Neural cell (in vitro differentiated cells): ENCODE data around the gene PML. TPM values are rescaled to one million over a fixed set of nuclear protein-coding genes. Genes with fewer than 3 reads are reported as not detected.

Experiments used
- H2AFZ ChIP-seq: fragments of 200-600, 300-800 bp; sonication (generic), shearing (Covaris generic); 2 replicates; pipeline ENCODE4 v1.6.0; 2014; ENCODE audit warnings: low read depth, mild to moderate bottlenecking, antibody characterized with exemption, low read length, moderate library complexity
- H3F3A ChIP-seq: fragments of 200-600 bp; shearing (Covaris generic); 2 replicates; pipeline ENCODE4 v1.6.1; 2016; ENCODE audit warnings: mild to moderate bottlenecking, moderate library complexity, mixed read lengths, antibody characterized with exemption, low read length; ENCODE audit not compliant: insufficient read depth, poor library complexity, severe bottlenecking
- H3K27ac ChIP-seq: fragments of 200-600, 300-800 bp; sonication (generic), shearing (Covaris generic); 2 replicates; pipeline ENCODE4 v1.5.1; 2014; ENCODE audit warnings: mild to moderate bottlenecking, low read length, moderate library complexity
- H3K27me3 ChIP-seq: fragments of 300-800, 200-600 bp; sonication (generic), shearing (Covaris generic); 2 replicates; pipeline ENCODE4 v1.6.0; 2014; ENCODE audit warnings: mild to moderate bottlenecking, low read depth, low read length, moderate library complexity; ENCODE audit not compliant: insufficient read depth
- H3K36me3 ChIP-seq: fragments of 300-800, 200-600 bp; sonication (generic), shearing (Covaris generic); 2 replicates; pipeline ENCODE4 v1.5.1; 2014; ENCODE audit warnings: mild to moderate bottlenecking, antibody characterized with exemption, low read length, moderate library complexity; ENCODE audit not compliant: insufficient read depth
- H3K4me2 ChIP-seq: fragments of 300-800, 200-600 bp; sonication (generic), shearing (Covaris generic); 2 replicates; pipeline ENCODE4 v1.6.0; 2014; ENCODE audit warnings: mild to moderate bottlenecking, low read length
- H3K4me3 ChIP-seq: fragments of 300-800, 200-600 bp; sonication (generic), shearing (Covaris generic); 2 replicates; pipeline ENCODE4 v1.5.1; 2014; ENCODE audit warnings: mild to moderate bottlenecking, low read length, moderate library complexity
- H3K79me2 ChIP-seq: fragments of 200-600 bp; shearing (Covaris generic); replicated peaks from 2 replicates; pipeline ENCODE4 v1.6.0; 2014; ENCODE audit warnings: mild to moderate bottlenecking, low read length, moderate library complexity; ENCODE audit not compliant: insufficient read depth
- H3K9ac ChIP-seq: fragments of 300-800, 200-600 bp; sonication (generic), shearing (Covaris generic); 2 replicates; pipeline ENCODE4 v1.6.1; 2016; ENCODE audit warnings: mild to moderate bottlenecking, low read length, mixed read lengths
- H3K9me2 ChIP-seq: fragments of 200-600 bp; shearing (Covaris generic); 2 replicates; pipeline ENCODE4 v1.6.1; 2016; ENCODE audit warnings: mild to moderate bottlenecking, low read length, mixed read lengths; ENCODE audit not compliant: insufficient read depth
- H3K9me3 ChIP-seq: fragments of 200-600, 300-800 bp; sonication (generic), shearing (Covaris generic); 2 replicates; pipeline ENCODE4 v1.6.1; 2016; ENCODE audit warnings: mild to moderate bottlenecking, mixed run types, low read length, moderate library complexity, mixed read lengths
- H4K20me1 ChIP-seq: fragments of 200-600 bp; shearing (Covaris generic); 2 replicates; pipeline ENCODE4 v1.6.1; 2016; ENCODE audit warnings: mild to moderate bottlenecking, mixed run types; ENCODE audit not compliant: insufficient read depth
- EP300 ChIP-seq: fragments of 450-650 bp; conservative IDR thresholded peaks from 2 replicates; pipeline ENCODE4 v1.6.1; 2014; ENCODE audit warnings: antibody characterized with exemption, mild to moderate bottlenecking, moderate library complexity; ENCODE audit not compliant: poor library complexity, severe bottlenecking
- EZH2 ChIP-seq: fragments of 200-600, 300-800 bp; shearing (Covaris generic), sonication (generic); IDR thresholded peaks from 2 replicates; pipeline ENCODE4 v1.6.1; 2014; ENCODE audit warnings: antibody characterized with exemption, low read length, borderline replicate concordance, mild to moderate bottlenecking; ENCODE audit not compliant: insufficient read depth, poor library complexity, severe bottlenecking
- MXI1 ChIP-seq: fragments of 450-650 bp; conservative IDR thresholded peaks from 2 replicates; pipeline ENCODE4 v1.6.1; 2014; ENCODE audit warnings: antibody characterized with exemption, mild to moderate bottlenecking; ENCODE audit not compliant: poor library complexity, severe bottlenecking
- POLR2AphosphoS5 ChIP-seq: IDR thresholded peaks from 2 replicates; pipeline ENCODE4 v1.6.1; 2012
- RAD21 ChIP-seq: fragments of 450-650 bp; conservative IDR thresholded peaks from 2 replicates; pipeline ENCODE4 v1.6.1; 2014; ENCODE audit warnings: antibody characterized with exemption, mild to moderate bottlenecking, moderate library complexity
- SMC3 ChIP-seq: fragments of 450-650 bp; conservative IDR thresholded peaks from 2 replicates; pipeline ENCODE4 v1.6.1; 2014; ENCODE audit warnings: antibody characterized with exemption, mild to moderate bottlenecking, moderate library complexity; ENCODE audit not compliant: poor library complexity
- TAF1 ChIP-seq: IDR thresholded peaks from 2 replicates; pipeline ENCODE4 v1.6.1; 2012; ENCODE audit warnings: low read depth
- polyA plus RNA-seq: library from polyadenylated mRNA; depleted of rRNA; stranded (reverse); fragments of >200 nt; gene quantifications from 2 replicates; pipeline ENCODE4 v1.2.3, GENCODE V29; 2014
- TF ChIP-seq, protein P1 (sequence below): IDR thresholded peaks from 2 replicates; pipeline ENCODE4 v1.6.1; 2012; ENCODE audit warnings: borderline replicate concordance
- TF ChIP-seq, protein P2 (sequence below): fragments of 450-650 bp; IDR thresholded peaks from 2 replicates; pipeline ENCODE4 v1.5.1; 2014; ENCODE audit warnings: antibody characterized with exemption, mild to moderate bottlenecking, moderate library complexity; ENCODE audit not compliant: poor library complexity, severe bottlenecking

PML gene
- polyA plus RNA-seq, 1 donor from 2014 or later: 4.7 TPM

DNA sequence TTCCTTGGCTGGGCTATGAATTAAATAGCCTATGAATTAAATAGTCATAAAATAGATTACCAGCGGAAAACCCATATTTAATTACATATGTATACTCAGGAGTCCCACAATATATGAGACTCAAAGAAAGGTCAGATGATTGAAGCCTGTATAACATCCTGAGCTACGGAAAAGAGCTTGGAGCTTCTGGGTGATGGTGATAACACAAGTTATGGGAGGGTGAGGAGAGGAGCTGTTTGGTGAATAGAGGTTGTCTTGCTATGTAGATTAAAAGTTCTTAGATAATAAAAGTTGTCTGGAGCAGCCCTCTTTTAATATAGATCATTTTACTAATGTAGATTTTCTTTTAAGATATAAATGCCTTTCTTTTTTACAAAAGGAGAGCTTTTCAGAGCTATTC, 1.8 kb downstream of the PML start:
- Histone ChIP-seq H2AFZ (no peak overlapping the region), H3K79me2 (peaks cover 22% of the 10 kb centered on the region), H3K9me3 (no peaks in the 10 kb centered on the region), H3K4me3 (peak overlapping the region; percentile 99), H3K27me3 (no peaks in the 10 kb centered on the region), H3K9ac (no peak overlapping the region), H3K4me2 (no peak overlapping the region), H3F3A (no peaks in the 10 kb centered on the region), H3K27ac (no peak overlapping the region), H3K9me2 (no peaks in the 10 kb centered on the region), H3K36me3 (no peaks in the 10 kb centered on the region), H4K20me1 (no peaks in the 10 kb centered on the region)
- TF ChIP-seq TAF1: no peak
- no peak for TF ChIP-seq MXI1
- no peak for TF ChIP-seq RAD21
- no peak for TF ChIP-seq EP300
- TF ChIP-seq, protein P1, sequence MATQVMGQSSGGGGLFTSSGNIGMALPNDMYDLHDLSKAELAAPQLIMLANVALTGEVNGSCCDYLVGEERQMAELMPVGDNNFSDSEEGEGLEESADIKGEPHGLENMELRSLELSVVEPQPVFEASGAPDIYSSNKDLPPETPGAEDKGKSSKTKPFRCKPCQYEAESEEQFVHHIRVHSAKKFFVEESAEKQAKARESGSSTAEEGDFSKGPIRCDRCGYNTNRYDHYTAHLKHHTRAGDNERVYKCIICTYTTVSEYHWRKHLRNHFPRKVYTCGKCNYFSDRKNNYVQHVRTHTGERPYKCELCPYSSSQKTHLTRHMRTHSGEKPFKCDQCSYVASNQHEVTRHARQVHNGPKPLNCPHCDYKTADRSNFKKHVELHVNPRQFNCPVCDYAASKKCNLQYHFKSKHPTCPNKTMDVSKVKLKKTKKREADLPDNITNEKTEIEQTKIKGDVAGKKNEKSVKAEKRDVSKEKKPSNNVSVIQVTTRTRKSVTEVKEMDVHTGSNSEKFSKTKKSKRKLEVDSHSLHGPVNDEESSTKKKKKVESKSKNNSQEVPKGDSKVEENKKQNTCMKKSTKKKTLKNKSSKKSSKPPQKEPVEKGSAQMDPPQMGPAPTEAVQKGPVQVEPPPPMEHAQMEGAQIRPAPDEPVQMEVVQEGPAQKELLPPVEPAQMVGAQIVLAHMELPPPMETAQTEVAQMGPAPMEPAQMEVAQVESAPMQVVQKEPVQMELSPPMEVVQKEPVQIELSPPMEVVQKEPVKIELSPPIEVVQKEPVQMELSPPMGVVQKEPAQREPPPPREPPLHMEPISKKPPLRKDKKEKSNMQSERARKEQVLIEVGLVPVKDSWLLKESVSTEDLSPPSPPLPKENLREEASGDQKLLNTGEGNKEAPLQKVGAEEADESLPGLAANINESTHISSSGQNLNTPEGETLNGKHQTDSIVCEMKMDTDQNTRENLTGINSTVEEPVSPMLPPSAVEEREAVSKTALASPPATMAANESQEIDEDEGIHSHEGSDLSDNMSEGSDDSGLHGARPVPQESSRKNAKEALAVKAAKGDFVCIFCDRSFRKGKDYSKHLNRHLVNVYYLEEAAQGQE: no peak
- TF ChIP-seq POLR2AphosphoS5: no peak
- no peak for TF ChIP-seq SMC3
- TF ChIP-seq, protein P2, sequence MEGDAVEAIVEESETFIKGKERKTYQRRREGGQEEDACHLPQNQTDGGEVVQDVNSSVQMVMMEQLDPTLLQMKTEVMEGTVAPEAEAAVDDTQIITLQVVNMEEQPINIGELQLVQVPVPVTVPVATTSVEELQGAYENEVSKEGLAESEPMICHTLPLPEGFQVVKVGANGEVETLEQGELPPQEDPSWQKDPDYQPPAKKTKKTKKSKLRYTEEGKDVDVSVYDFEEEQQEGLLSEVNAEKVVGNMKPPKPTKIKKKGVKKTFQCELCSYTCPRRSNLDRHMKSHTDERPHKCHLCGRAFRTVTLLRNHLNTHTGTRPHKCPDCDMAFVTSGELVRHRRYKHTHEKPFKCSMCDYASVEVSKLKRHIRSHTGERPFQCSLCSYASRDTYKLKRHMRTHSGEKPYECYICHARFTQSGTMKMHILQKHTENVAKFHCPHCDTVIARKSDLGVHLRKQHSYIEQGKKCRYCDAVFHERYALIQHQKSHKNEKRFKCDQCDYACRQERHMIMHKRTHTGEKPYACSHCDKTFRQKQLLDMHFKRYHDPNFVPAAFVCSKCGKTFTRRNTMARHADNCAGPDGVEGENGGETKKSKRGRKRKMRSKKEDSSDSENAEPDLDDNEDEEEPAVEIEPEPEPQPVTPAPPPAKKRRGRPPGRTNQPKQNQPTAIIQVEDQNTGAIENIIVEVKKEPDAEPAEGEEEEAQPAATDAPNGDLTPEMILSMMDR: no peak
- TF ChIP-seq EZH2: no peak

- H3F3A ChIP-seq: no peaks in the 10 kb centered on the region
- no peaks in the 10 kb centered on the region for H3K9me2 ChIP-seq
- no peak overlapping the region for H3K9ac ChIP-seq
- peaks cover 22% of the 10 kb centered on the region for H3K79me2 ChIP-seq
- H2AFZ ChIP-seq: no peak overlapping the region
- H3K4me2 ChIP-seq: no peak overlapping the region
- peak overlapping the region; percentile 19 for H3K4me3 ChIP-seq
- no peak overlapping the region for H3K27ac ChIP-seq
- no peaks in the 10 kb centered on the region for H3K27me3 ChIP-seq
- TF ChIP-seq RAD21: no peak
- TF ChIP-seq MXI1: no peak
- TF ChIP-seq TAF1: no peak
- TF ChIP-seq, protein P1: no peak
- TF ChIP-seq EP300: no peak
- TF ChIP-seq SMC3: no peak
- TF ChIP-seq EZH2: no peak
- no peak for TF ChIP-seq POLR2AphosphoS5
- TF ChIP-seq, protein P2: no peak
- H3K9me3 ChIP-seq: no peaks in the 10 kb centered on the region
- no peaks in the 10 kb centered on the region for H3K36me3 ChIP-seq
- H4K20me1 ChIP-seq: no peaks in the 10 kb centered on the region
These were observed 2.4 kb downstream of the PML start for GRCh38 chr15:73996939-73997338.
